CD8-positive, alpha-beta memory T cell (primary cell): Measurements from ENCODE around the gene TRIM26. TPM values are rescaled to one million over a fixed set of nuclear protein-coding genes. Genes with fewer than 3 reads are reported as not detected.
A peak's percentile ranks its signal among the peaks of the same experiment; 100 is the strongest.

ENCODE experiments used
- CTCF ChIA-PET: fragments of 350-600 bp; sonication (Branson Sonifier 250); formaldehyde crosslinking; loops from one replicate; lab custom pipeline; 2021; ENCODE audit warnings: antibody characterized with exemption; lab: Charles Lee
- POLR2A ChIA-PET: fragments of 350-600 bp; sonication (Branson Sonifier 250); formaldehyde crosslinking; loops from one replicate; lab custom pipeline; 2021; ENCODE audit warnings: antibody characterized with exemption; lab: Charles Lee
- DNase-seq, 5 donors: peaks; one replicate each; pipeline versions ENCODE4 v3.0.0 to v3.0.0-alpha.2; 2020 to 2022; ENCODE audit warnings: mixed read lengths in 1 of 5
- H3K27ac ChIP-seq: one replicate; pipeline ENCODE4 v1.7.0; 2013; ENCODE audit warnings: low read depth, mild to moderate bottlenecking, low read length, moderate library complexity
- H3K27me3 ChIP-seq: 2 replicates; pipeline ENCODE4 v1.7.0; 2013; ENCODE audit warnings: low read length, mild to moderate bottlenecking; ENCODE audit not compliant: insufficient read depth, poor library complexity, severe bottlenecking
- H3K36me3 ChIP-seq: 2 replicates; pipeline ENCODE4 v1.7.0; 2013; ENCODE audit warnings: mild to moderate bottlenecking, low read length, moderate library complexity; ENCODE audit not compliant: insufficient read depth
- H3K4me1 ChIP-seq: 2 replicates; pipeline ENCODE4 v1.7.0; 2013; ENCODE audit warnings: mild to moderate bottlenecking, low read length, moderate library complexity; ENCODE audit not compliant: insufficient read depth
- H3K4me3 ChIP-seq: 2 replicates; pipeline ENCODE4 v1.7.0; 2013; ENCODE audit warnings: mild to moderate bottlenecking, low read length
- H3K9me3 ChIP-seq: 2 replicates; pipeline ENCODE4 v1.7.0; 2013; ENCODE audit warnings: mild to moderate bottlenecking, low read length
- H3K27ac Mint-ChIP-seq, 8 donors: one replicate each; pipeline ENCODE4 v1.8.0; 2020 to 2021; ENCODE audit warnings: mixed read lengths in 8 of 8, mild to moderate bottlenecking in 6 of 8, inconsistent platforms in 3 of 8, moderate library complexity in 3 of 8
- H3K27me3 Mint-ChIP-seq, 2 donors: one replicate each; pipeline ENCODE4 v1.8.0; 2020 to 2021; ENCODE audit warnings: mixed read lengths in 2 of 2, mild to moderate bottlenecking in 1 of 2, moderate library complexity in 1 of 2
- H3K36me3 Mint-ChIP-seq, 3 donors: one replicate each; pipeline ENCODE4 v1.8.0; 2020 to 2021; ENCODE audit warnings: mixed read lengths in 3 of 3, inconsistent platforms in 1 of 3, mild to moderate bottlenecking in 1 of 3
- H3K4me1 Mint-ChIP-seq, 3 donors: one replicate each; pipeline ENCODE4 v1.8.0; 2020 to 2021; ENCODE audit warnings: mixed read lengths in 3 of 3, inconsistent platforms in 1 of 3, mild to moderate bottlenecking in 1 of 3
- H3K4me3 Mint-ChIP-seq, 7 donors: one replicate each; pipeline ENCODE4 v1.8.0; 2020 to 2021; ENCODE audit warnings: mixed read lengths in 7 of 7, mild to moderate bottlenecking in 6 of 7, moderate library complexity in 4 of 7, inconsistent platforms in 2 of 7
- H3K9me3 Mint-ChIP-seq, 5 donors: one replicate each; pipeline ENCODE4 v1.8.0; 2020 to 2022; ENCODE audit warnings: mixed read lengths in 5 of 5, mild to moderate bottlenecking in 3 of 5, moderate library complexity in 2 of 5, inconsistent platforms in 1 of 5
- polyA plus RNA-seq: library from polyadenylated mRNA; unstranded; fragments of 300-500 nt; fragmentation: Illumina TruSeq; gene quantifications from one replicate; pipeline ENCODE4 v1.2.3, GENCODE V29; 2021
- total RNA-seq, 2 experiments: library from RNA; stranded (reverse); gene quantifications; one replicate each; pipeline ENCODE4 v1.2.3, GENCODE V29; 2021

The TRIM26 gene
- total and polyA plus RNA-seq, 3 experiments from 2014 or later: 52.9 to 102 (median 94.6) TPM

DNA sequence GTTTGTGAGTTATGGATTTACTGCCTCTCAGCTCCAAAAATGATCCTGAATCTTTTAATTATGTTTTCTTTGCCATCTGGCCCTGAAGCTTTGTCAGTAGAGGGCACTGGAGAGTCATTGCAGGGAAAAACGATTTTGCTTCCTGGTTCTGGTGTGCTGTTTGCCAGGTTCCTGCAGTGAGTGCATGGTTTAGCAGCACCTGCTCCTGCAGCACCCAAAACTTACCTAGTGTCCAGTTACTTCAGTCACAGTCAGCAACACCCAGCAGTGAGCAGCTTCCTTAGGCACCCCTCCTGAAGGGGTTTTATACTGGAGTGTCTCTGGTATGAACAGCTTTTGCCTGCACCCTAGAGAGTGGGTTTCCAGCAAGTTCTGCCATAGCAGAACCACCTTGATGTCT, 6.0 kb upstream of the TRIM26 start:
- Mint-ChIP-seq H3K4me3 (peak overlapping the region in 2 of 7 donors; percentile 9 to 22), H3K4me1 (peaks cover 15 to 22% (median 18%) of the 10 kb centered on the region in 3 donors), H3K36me3 (peaks cover 2 to 11% (median 3%) of the 10 kb centered on the region in 3 donors), H3K27me3 (peaks cover 0 to 3% of the 10 kb centered on the region in 2 donors), H3K27ac (peak overlapping the region in 1 of 8 donors; percentile 79), H3K9me3 (peaks cover 10 to 17% (median 15%) of the 10 kb centered on the region in 5 donors)
- ChIA-PET POLR2A (no interaction called here), CTCF (interaction anchor here (0.7 to 3.1 kb wide), 12 partner anchors 9 to 192 kb away, joined by 3 to 21 read pairs (median 4); partner anchors contain the start of gene TRIM39)
- DNase-seq: peak in 2 of 5 donors; percentile 27 to 43
- H3K36me3 ChIP-seq: no peaks in the 10 kb centered on the region
- peaks cover 4% of the 10 kb centered on the region for H3K4me1 ChIP-seq
- no peaks in the 10 kb centered on the region for H3K27me3 ChIP-seq
- H3K9me3 ChIP-seq: peaks cover 6% of the 10 kb centered on the region
- no peak overlapping the region for H3K4me3 ChIP-seq
- H3K27ac ChIP-seq: no peak overlapping the region

DNA sequence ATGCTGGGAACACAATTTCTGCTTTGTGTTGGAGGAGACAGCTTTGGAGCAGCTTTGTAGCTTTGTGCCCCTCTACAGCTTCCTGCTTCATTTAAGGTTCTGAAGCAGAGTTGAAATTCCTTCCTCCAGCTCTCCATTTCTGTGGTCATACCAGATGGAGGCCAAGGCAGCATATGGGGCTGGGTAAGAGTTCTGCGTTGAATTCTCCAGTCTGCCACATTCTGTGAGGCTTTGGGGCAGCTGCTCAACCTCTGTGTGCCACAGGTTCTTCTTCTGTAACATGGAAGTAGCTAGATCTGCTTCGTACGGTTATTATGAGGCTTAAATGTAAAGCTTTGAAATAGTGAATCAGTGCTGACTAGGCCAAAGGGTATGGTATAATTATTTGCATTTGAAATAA, 2.9 kb upstream of the TRIM26 start:
- CTCF ChIA-PET: interaction anchor here (0.7 to 1.5 kb wide), 3 partner anchors 10 to 190 kb away, joined by 3 read pairs; no protein-coding TSS in a partner anchor
- no peak for DNase-seq
- H3K4me1 ChIP-seq: peaks cover 17% of the 10 kb centered on the region
- Mint-ChIP-seq H3K36me3 (peaks cover 0 to 18% (median 3%) of the 10 kb centered on the region in 3 donors), H3K4me1 (peaks cover 35 to 40% (median 40%) of the 10 kb centered on the region in 3 donors), H3K27ac (peak overlapping the region in 6 of 8 donors; percentile 13 to 96 (median 58)), H3K27me3 (no peaks in the 10 kb centered on the region), H3K9me3 (no peaks in the 10 kb centered on the region), H3K4me3 (peak overlapping the region in 5 of 7 donors; percentile 11 to 85 (median 60))
- H3K36me3 ChIP-seq: no peaks in the 10 kb centered on the region
- no peaks in the 10 kb centered on the region for H3K9me3 ChIP-seq
- no peak overlapping the region for H3K27ac ChIP-seq
- no peaks in the 10 kb centered on the region for H3K27me3 ChIP-seq
- no peak overlapping the region for H3K4me3 ChIP-seq
- POLR2A ChIA-PET: no interaction called here

DNA sequence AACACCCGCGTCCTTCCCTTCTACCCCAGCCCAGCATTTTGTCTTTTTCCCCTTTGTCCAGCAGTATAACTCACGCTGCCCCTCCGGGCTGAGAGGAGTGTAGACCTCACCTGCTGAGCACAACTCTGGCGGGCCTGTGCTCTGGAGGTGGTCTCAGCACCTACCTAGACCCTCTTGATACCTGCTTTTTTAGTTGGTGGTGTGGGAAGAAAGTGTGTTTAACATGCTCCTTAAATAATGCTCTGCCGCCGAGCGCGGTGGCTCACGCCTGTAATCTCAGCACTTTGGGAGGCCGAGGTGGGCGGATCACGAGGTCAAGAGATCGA, 1.4 kb upstream of the TRIM26 start:
- Histone ChIP-seq H3K4me1 (peaks cover 29% of the 10 kb centered on the region), H3K27ac (peak overlapping the region; percentile 97), H3K4me3 (peak overlapping the region; percentile 78), H3K9me3 (no peaks in the 10 kb centered on the region), H3K36me3 (no peaks in the 10 kb centered on the region), H3K27me3 (no peaks in the 10 kb centered on the region)
- Mint-ChIP-seq H3K27ac (peak overlapping the region; percentile 96 to 100 (median 100)), H3K27me3 (no peaks in the 10 kb centered on the region), H3K36me3 (peaks cover 0 to 23% (median 8%) of the 10 kb centered on the region in 3 donors), H3K4me1 (peaks cover 46 to 53% (median 51%) of the 10 kb centered on the region in 3 donors), H3K9me3 (no peaks in the 10 kb centered on the region), H3K4me3 (peak overlapping the region; percentile 87 to 98 (median 94))
- no peak for DNase-seq
- POLR2A ChIA-PET: interaction anchor here (0.6 to 2.6 kb wide), 4 partner anchors 13 to 154 kb away, joined by 3 to 24 read pairs (median 6); partner anchors contain the start of genes POLR1H, PPP1R11 and TRIM39
- CTCF ChIA-PET: interaction anchor here (2.5 kb wide), 1 partner anchor 14 kb away, joined by 8 read pairs; no protein-coding TSS in a partner anchor

DNA sequence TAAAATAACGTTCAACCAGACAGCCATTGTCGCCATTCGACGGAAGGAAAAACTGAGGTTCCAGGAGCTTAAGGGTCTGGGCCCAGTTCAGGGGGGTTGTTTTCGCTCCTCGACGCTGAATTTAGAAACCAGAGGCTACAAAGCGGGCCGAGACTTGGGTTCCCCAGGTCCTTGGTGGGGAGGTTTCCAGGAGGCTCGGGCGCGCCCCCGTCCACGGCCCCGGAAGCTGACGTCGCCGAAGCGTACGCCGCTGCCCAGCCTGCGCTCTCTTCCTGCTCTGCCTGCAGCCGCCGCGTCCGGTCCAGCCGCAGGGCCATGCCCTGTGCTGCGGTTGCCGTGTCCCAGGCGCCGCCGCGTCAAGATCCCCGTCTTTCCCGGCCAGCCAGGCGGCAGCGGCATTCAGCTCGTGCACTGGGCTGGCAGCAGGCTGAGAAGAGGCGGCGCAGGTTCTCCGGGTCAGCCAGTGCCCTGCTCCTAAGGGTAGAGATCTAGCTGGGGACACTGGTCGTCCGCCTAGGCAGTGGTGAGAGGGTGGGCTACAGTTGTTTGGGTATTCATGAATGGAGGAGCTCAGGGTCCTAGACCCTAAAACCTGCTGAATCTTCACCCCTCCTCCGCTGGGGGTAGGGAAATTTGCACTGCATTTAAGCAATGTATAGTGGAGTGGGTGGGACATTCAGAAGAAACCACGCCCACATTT, 901 bp upstream of the TRIM26 start:
- no peaks in the 10 kb centered on the region for H3K27me3 ChIP-seq
- H3K36me3 ChIP-seq: no peaks in the 10 kb centered on the region
- peak overlapping the region; percentile 96 to 100 (median 100) for H3K27ac Mint-ChIP-seq
- H3K9me3 ChIP-seq: no peaks in the 10 kb centered on the region
- peak; percentile 67 to 86 (median 75) for DNase-seq
- CTCF ChIA-PET: interaction anchor here (2.5 kb wide), 1 partner anchor 14 kb away, joined by 8 read pairs; no protein-coding TSS in a partner anchor
- H3K4me1 ChIP-seq: peaks cover 34% of the 10 kb centered on the region
- peaks cover 46 to 53% (median 51%) of the 10 kb centered on the region in 3 donors for H3K4me1 Mint-ChIP-seq
- H3K4me3 Mint-ChIP-seq: peak overlapping the region; percentile 87 to 98 (median 94)
- POLR2A ChIA-PET: interaction anchor here (0.6 to 2.6 kb wide), 5 partner anchors 14 to 153 kb away, joined by 3 to 24 read pairs (median 9); partner anchors contain the start of genes POLR1H, PPP1R11 and TRIM39
- peak overlapping the region; percentile 97 for H3K27ac ChIP-seq
- no peaks in the 10 kb centered on the region for H3K27me3 Mint-ChIP-seq
- peak overlapping the region; percentile 78 for H3K4me3 ChIP-seq
- H3K9me3 Mint-ChIP-seq: no peaks in the 10 kb centered on the region
- H3K36me3 Mint-ChIP-seq: peaks cover 0 to 25% (median 8%) of the 10 kb centered on the region in 3 donors

DNA sequence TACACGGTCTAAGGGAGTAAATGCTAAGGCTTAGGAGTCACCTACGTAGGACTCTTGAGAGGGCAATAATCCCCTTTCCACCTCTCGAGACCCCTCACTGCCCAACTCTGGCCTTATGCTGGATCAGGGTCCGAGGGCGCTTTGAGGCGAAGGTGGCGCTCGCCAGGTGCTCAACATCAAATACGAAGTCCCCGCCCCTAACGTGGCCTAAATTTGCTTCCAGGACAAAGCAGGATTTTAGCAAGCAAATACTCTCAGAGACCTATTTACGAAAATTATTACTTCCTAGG, 406 bp upstream of the TRIM26 start:
- Mint-ChIP-seq H3K4me3 (peak overlapping the region; percentile 87 to 98 (median 94)), H3K4me1 (peaks cover 49 to 58% (median 54%) of the 10 kb centered on the region in 3 donors), H3K27ac (peak overlapping the region; percentile 96 to 100 (median 100)), H3K9me3 (no peaks in the 10 kb centered on the region), H3K36me3 (peaks cover 0 to 29% (median 8%) of the 10 kb centered on the region in 3 donors), H3K27me3 (no peaks in the 10 kb centered on the region)
- H3K4me1 ChIP-seq: peaks cover 39% of the 10 kb centered on the region
- no peaks in the 10 kb centered on the region for H3K27me3 ChIP-seq
- no peak for DNase-seq
- H3K4me3 ChIP-seq: peak overlapping the region; percentile 78
- CTCF ChIA-PET: interaction anchor here (1.2 to 2.5 kb wide), 2 partner anchors 9 to 15 kb away, joined by 3 to 8 read pairs; no protein-coding TSS in a partner anchor
- no peaks in the 10 kb centered on the region for H3K36me3 ChIP-seq
- POLR2A ChIA-PET: interaction anchor here (0.9 to 2.6 kb wide), 4 partner anchors 15 to 401 kb away, joined by 3 to 24 read pairs (median 10); partner anchors contain the start of genes PPP1R11 and TRIM39
- H3K27ac ChIP-seq: peak overlapping the region; percentile 97
- H3K9me3 ChIP-seq: no peaks in the 10 kb centered on the region

DNA sequence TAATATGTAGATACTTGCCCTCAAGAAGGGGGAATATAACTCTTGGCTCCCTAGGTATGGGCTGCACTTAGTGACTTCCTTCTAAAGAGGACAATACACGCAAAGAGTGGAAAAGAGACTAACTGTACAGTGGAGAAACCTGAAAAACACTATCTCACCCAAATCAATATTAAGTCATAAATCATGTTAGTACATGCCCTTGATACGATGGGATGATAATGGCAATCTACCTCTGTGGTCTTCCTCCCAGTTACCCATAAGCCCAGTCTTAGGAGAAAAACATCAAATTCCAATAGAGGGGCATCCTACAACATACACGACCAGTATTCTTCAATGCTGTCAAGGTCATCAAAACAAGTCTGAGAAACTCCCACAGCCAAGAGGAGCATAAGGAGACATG, 1.3 kb downstream of the TRIM26 start:
- Histone ChIP-seq H3K4me1 (peaks cover 52% of the 10 kb centered on the region), H3K9me3 (no peaks in the 10 kb centered on the region), H3K27me3 (no peaks in the 10 kb centered on the region), H3K36me3 (no peaks in the 10 kb centered on the region), H3K27ac (no peak overlapping the region), H3K4me3 (peak overlapping the region; percentile 78)
- H3K27ac Mint-ChIP-seq: peak overlapping the region; percentile 9 to 100 (median 99)
- no peaks in the 10 kb centered on the region for H3K27me3 Mint-ChIP-seq
- POLR2A ChIA-PET: interaction anchor here (0.7 kb wide), 1 partner anchor 531 kb away, joined by 3 read pairs; no protein-coding TSS in a partner anchor
- DNase-seq: no peak
- H3K36me3 Mint-ChIP-seq: peaks cover 0 to 39% (median 8%) of the 10 kb centered on the region in 3 donors
- H3K4me3 Mint-ChIP-seq: peak overlapping the region; percentile 87 to 98 (median 94)
- peaks cover 63 to 75% (median 71%) of the 10 kb centered on the region in 3 donors for H3K4me1 Mint-ChIP-seq
- CTCF ChIA-PET: no interaction called here
- H3K9me3 Mint-ChIP-seq: no peaks in the 10 kb centered on the region

DNA sequence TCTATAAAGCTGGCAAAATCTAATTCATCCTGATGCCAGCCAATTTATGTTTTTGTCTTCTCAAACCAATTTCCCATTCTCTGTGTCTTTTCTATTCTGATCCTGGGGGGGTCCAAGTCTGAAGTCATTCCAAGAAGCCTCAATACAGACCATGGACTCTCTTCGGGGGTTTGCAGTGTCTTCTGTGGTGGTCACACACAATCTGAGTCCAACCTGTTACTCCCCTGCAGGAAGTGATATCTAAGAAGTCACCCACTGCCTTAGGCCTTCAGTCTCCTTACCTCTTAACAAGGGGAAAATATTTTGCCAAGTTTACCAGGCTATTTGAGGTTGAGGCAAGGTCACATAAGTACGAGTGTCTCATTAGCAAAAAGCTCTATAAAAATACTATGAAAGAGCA, 1.9 kb downstream of the TRIM26 start:
- Histone ChIP-seq H3K4me3 (no peak overlapping the region), H3K27ac (no peak overlapping the region), H3K4me1 (peaks cover 52% of the 10 kb centered on the region), H3K9me3 (no peaks in the 10 kb centered on the region), H3K27me3 (no peaks in the 10 kb centered on the region), H3K36me3 (no peaks in the 10 kb centered on the region)
- CTCF ChIA-PET: interaction anchor here (2.3 kb wide), 1 partner anchor 8 kb away, joined by 10 read pairs; no protein-coding TSS in a partner anchor
- no peak for DNase-seq
- peak overlapping the region; percentile 87 to 98 (median 94) for H3K4me3 Mint-ChIP-seq
- POLR2A ChIA-PET: interaction anchor here (0.7 kb wide), 1 partner anchor 532 kb away, joined by 3 read pairs; no protein-coding TSS in a partner anchor
- H3K36me3 Mint-ChIP-seq: peaks cover 0 to 44% (median 8%) of the 10 kb centered on the region in 3 donors
- H3K27me3 Mint-ChIP-seq: no peaks in the 10 kb centered on the region
- no peaks in the 10 kb centered on the region for H3K9me3 Mint-ChIP-seq
- H3K4me1 Mint-ChIP-seq: peaks cover 69 to 81% (median 77%) of the 10 kb centered on the region in 3 donors
- peak overlapping the region; percentile 42 to 100 (median 88) for H3K27ac Mint-ChIP-seq
